ENCODE measurements around the gene ERC2. TPM values are rescaled to one million over a fixed set of nuclear protein-coding genes. Genes with fewer than 3 reads are reported as not detected.
A peak's percentile ranks its signal among the peaks of the same experiment; 100 is the strongest.

Gene ERC2
- total and polyA plus RNA-seq, 9 donors = 1.2 to 9.4 (median 5.4) TPM

DNA sequence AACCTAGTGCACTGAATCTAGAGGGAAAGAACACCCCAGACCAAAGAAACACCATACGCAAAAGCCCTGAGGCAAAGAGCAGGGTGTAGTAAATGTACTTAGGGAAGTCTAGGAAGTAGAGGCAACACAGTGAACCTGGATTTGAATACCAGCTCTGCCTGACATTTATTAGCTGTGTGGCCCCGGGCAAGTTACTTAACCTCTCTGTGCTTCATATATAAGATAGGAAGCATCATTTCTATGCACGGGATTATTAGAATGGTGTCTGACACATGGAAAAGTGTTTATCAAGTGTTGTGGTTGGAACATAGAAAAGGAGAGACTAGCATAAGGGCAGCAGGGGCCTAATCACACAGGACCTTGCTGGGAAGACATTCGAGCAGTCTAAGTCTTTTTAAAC is 132.2 kb downstream of the ERC2 start:
- no peaks in the 10 kb centered on the region for H3K9me3 ChIP-seq
- intact Hi-C loops (cut with DNase I) = loop anchor here in 2 of 4 donors (5.0 to 10.0 kb wide), 2 partner anchors 111 to 159 kb away; no protein-coding TSS in a partner anchor
- H3K27me3 ChIP-seq = no peaks in the 10 kb centered on the region
- no peak overlapping the region for H3K4me3 ChIP-seq
- 91 to 93% (median 92%) methylated on average over 4 of the region's 4 CpGs for WGBS, 3 donors
- H3K4me1 ChIP-seq (ENCODE audit: insufficient read depth) = no peaks in the 10 kb centered on the region
- TF ChIP-seq, protein P1, sequence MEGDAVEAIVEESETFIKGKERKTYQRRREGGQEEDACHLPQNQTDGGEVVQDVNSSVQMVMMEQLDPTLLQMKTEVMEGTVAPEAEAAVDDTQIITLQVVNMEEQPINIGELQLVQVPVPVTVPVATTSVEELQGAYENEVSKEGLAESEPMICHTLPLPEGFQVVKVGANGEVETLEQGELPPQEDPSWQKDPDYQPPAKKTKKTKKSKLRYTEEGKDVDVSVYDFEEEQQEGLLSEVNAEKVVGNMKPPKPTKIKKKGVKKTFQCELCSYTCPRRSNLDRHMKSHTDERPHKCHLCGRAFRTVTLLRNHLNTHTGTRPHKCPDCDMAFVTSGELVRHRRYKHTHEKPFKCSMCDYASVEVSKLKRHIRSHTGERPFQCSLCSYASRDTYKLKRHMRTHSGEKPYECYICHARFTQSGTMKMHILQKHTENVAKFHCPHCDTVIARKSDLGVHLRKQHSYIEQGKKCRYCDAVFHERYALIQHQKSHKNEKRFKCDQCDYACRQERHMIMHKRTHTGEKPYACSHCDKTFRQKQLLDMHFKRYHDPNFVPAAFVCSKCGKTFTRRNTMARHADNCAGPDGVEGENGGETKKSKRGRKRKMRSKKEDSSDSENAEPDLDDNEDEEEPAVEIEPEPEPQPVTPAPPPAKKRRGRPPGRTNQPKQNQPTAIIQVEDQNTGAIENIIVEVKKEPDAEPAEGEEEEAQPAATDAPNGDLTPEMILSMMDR (IDR thresholded peaks at IDR 0.05) = no peak
- TF ChIP-seq POLR2A (IDR thresholded peaks at IDR 0.05) (no peak), EP300 (IDR thresholded peaks at IDR 0.05) (no peak)
- no peaks in the 10 kb centered on the region for H3K36me3 ChIP-seq
- DNase-seq = no peak
- no peak overlapping the region for H3K27ac ChIP-seq

DNA sequence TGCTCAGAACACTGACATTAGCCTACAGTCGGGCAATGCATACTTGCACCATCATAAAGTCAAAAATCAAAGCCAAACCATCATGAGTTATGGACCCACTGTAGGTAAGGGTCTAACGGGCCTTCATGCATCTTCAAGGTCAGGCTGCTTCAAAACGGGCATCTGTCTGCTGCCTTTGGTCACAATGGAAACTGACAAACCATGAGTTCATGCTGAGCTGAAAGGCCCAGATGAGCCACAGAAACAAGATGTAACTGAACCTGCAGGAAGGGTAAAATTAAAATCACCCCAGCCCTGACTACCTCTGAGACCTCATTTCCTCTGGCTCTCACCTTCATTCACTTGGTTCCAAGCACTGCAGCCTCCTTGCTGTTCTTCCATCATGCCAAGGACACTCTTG is 143.8 kb downstream of the ERC2 start:
- Histone ChIP-seq H3K4me1 (ENCODE audit: insufficient read depth) (peaks cover 4% of the 10 kb centered on the region), H3K27me3 (no peaks in the 10 kb centered on the region), H3K4me3 (no peak overlapping the region), H3K36me3 (no peaks in the 10 kb centered on the region), H3K27ac (no peak overlapping the region), H3K9me3 (no peaks in the 10 kb centered on the region)
- intact Hi-C loops (cut with DNase I) = no loop called here
- 50 to 65% (median 57%) methylated on average over 3 of the region's 3 CpGs for WGBS, 3 donors
- no peak for DNase-seq
- no peak for TF ChIP-seq EP300 (IDR thresholded peaks at IDR 0.05)
- no peak for TF ChIP-seq POLR2A (IDR thresholded peaks at IDR 0.05)
- TF ChIP-seq, protein P1 (IDR thresholded peaks at IDR 0.05) = no peak

DNA sequence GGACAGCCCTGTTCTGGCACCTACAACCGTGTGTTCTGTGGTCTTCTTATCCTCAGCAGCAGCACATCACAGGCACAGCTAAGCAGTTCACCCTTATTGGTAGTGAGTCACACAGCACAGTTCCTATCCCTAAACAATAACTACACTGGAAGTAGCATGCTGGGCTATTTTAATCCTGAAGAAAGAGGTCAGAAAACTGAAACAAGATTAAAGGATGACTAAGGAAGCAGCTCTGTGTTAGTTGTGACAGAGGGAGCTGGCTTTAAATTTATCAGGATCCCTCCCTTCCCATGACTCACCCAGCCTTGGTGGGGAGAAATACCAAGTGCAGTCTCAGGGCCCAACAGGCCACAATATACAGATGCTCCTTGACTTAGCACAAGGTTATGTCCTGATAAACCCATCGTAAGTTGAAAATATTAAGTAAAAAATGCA is 144.3 kb downstream of the ERC2 start:
- Histone ChIP-seq H3K27me3 (no peaks in the 10 kb centered on the region), H3K4me1 (ENCODE audit: insufficient read depth) (peaks cover 4% of the 10 kb centered on the region), H3K27ac (peak overlapping the region in 1 of 2 donors; percentile 35), H3K4me3 (no peak overlapping the region), H3K9me3 (no peaks in the 10 kb centered on the region), H3K36me3 (no peaks in the 10 kb centered on the region)
- peak in 2 of 5 donors; percentile 42 to 61 for DNase-seq
- WGBS, 3 donors = 5 to 11% (median 9%) methylated on average over 2 of the region's 2 CpGs
- intact Hi-C loops (cut with DNase I) = no loop called here
- TF ChIP-seq EP300 (IDR thresholded peaks at IDR 0.05) (no peak), POLR2A (IDR thresholded peaks at IDR 0.05) (no peak)
- TF ChIP-seq, protein P1 (IDR thresholded peaks at IDR 0.05) = no peak

DNA sequence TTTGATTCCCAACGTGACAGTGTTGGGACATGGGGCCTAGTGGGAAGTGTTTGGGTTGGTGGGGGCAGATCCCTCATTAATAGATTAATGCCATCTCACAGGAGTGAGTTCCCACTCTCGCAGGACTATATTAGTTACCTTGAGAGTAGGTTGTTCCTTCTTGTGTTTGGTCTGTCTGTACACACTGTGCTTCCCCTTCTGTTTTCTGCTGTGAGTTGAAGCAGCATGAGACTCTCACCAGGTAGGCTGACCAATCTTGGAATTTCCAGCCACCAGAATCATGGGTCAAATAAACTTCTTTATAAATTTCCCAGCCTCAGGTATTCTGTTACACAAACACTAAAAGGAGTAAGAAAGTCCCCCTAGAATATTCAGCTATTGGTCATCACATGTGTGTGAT is 145.4 kb downstream of the ERC2 start:
- H3K27ac ChIP-seq = peak overlapping the region in 1 of 2 donors; percentile 31
- intact Hi-C loops (cut with DNase I) = no loop called here
- peaks cover 4% of the 10 kb centered on the region for H3K4me1 ChIP-seq (ENCODE audit: insufficient read depth)
- no peaks in the 10 kb centered on the region for H3K27me3 ChIP-seq
- H3K9me3 ChIP-seq = no peaks in the 10 kb centered on the region
- no peak overlapping the region for H3K4me3 ChIP-seq
- DNase-seq = no peak
- no peaks in the 10 kb centered on the region for H3K36me3 ChIP-seq
- no peak for TF ChIP-seq POLR2A (IDR thresholded peaks at IDR 0.05)
- WGBS, 3 donors = 86 to 90% (median 87%) methylated on average over 2 of the region's 2 CpGs

DNA sequence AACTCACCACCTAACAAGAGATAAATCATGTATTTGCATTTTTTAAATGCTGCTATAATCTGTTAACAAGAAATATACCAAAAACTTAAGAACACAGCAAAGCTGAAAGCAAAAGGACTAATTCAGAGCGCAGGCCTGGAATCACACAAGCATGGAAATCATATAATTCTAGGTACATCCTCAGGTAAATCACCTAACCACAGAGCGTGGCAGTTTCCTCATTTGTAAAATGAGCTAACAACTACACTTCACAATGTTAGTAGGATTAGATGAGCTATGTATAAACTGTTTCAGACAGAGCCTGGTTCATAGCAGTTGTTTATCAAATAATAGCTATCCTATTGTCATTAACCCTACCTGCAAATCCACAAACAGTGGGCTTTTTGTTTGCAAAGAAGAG is 146.4 kb downstream of the ERC2 start:
- H3K36me3 ChIP-seq = no peaks in the 10 kb centered on the region
- DNase-seq = no peak
- H3K9me3 ChIP-seq = no peaks in the 10 kb centered on the region
- 91 to 97% (median 95%) methylated on average over 2 of the region's 2 CpGs for WGBS, 3 donors
- H3K27me3 ChIP-seq = no peaks in the 10 kb centered on the region
- intact Hi-C loops (cut with DNase I) = no loop called here
- no peak overlapping the region for H3K4me3 ChIP-seq
- no peak overlapping the region for H3K27ac ChIP-seq
- peaks cover 4% of the 10 kb centered on the region for H3K4me1 ChIP-seq (ENCODE audit: insufficient read depth)
- no peak for TF ChIP-seq EP300 (IDR thresholded peaks at IDR 0.05)
- TF ChIP-seq POLR2A (IDR thresholded peaks at IDR 0.05) = no peak
- TF ChIP-seq, protein P1 (IDR thresholded peaks at IDR 0.05) = no peak

All from ovary (tissue), 9 donors.